ENCODE results near the gene NUBP2. TPM values are rescaled to one million over a fixed set of nuclear protein-coding genes. Genes with fewer than 3 reads are reported as not detected.

NUBP2 gene
- total and polyA plus RNA-seq, 4 donors, result 28.9 to 80.9 (median 54.1) TPM

- WGBS, result 98% methylated on average over 33 of the region's 33 CpGs
- no peaks in the 10 kb centered on the region for H3K27me3 ChIP-seq (ENCODE audit: control insufficient read depth in 4 of 4, insufficient read depth in 4 of 4, low read length in 3 of 4)
- H3K4me1 ChIP-seq (ENCODE audit: control insufficient read depth in 4 of 4, insufficient read depth in 4 of 4, low read length in 3 of 4), result no peaks in the 10 kb centered on the region
- peaks cover under 1 to 34% (median 6%) of the 10 kb centered on the region in 4 donors for H3K36me3 ChIP-seq (ENCODE audit: control insufficient read depth in 4 of 4, insufficient read depth in 3 of 4, low read depth in 1 of 4, low read length in 3 of 4)
- H3K27ac ChIP-seq (ENCODE audit: low read depth in 1 of 2, low read length in 2 of 2), result no peak overlapping the region
- no peaks in the 10 kb centered on the region for H3K9me3 ChIP-seq (ENCODE audit: control insufficient read depth in 4 of 4, low read length in 3 of 4)
- H3K4me3 ChIP-seq (ENCODE audit: low read depth in 1 of 3, low read length in 3 of 3), result no peak overlapping the region
- no peak for TF ChIP-seq TAF1 (conservative IDR thresholded peaks at IDR 0.05)
- TF ChIP-seq GABPA (IDR thresholded peaks at IDR 0.05 in 1 of 2, conservative IDR thresholded peaks at IDR 0.05 in 1 of 2), result no peak
- no peak for TF ChIP-seq YY1 (IDR thresholded peaks at IDR 0.05)
- no peak for TF ChIP-seq REST (IDR thresholded peaks at IDR 0.05)
- DNase-seq (ENCODE audit: low spot score), result no peak
- H3K9ac ChIP-seq (ENCODE audit: low read depth in 1 of 2, low read length in 2 of 2), result no peak overlapping the region
Observed at GRCh38 chr16:1740234-1740633, 42.5 kb upstream of the NUBP2 start.

- Histone ChIP-seq H3K9ac (ENCODE audit: low read depth in 1 of 2, low read length in 2 of 2) (no peak overlapping the region), H3K27me3 (ENCODE audit: control insufficient read depth in 4 of 4, insufficient read depth in 4 of 4, low read length in 3 of 4) (no peaks in the 10 kb centered on the region), H3K4me1 (ENCODE audit: control insufficient read depth in 4 of 4, insufficient read depth in 4 of 4, low read length in 3 of 4) (no peaks in the 10 kb centered on the region), H3K4me3 (ENCODE audit: low read depth in 1 of 3, low read length in 3 of 3) (no peak overlapping the region), H3K27ac (ENCODE audit: low read depth in 1 of 2, low read length in 2 of 2) (no peak overlapping the region), H3K36me3 (ENCODE audit: control insufficient read depth in 4 of 4, insufficient read depth in 3 of 4, low read depth in 1 of 4, low read length in 3 of 4) (peaks cover 4 to 39% (median 7%) of the 10 kb centered on the region in 4 donors), H3K9me3 (ENCODE audit: control insufficient read depth in 4 of 4, low read length in 3 of 4) (no peaks in the 10 kb centered on the region)
- DNase-seq (ENCODE audit: low spot score), result no peak
- 95% methylated on average over 30 of the region's 30 CpGs for WGBS
- TF ChIP-seq HNF4G (IDR thresholded peaks at IDR 0.05), result no peak
- no peak for TF ChIP-seq TAF1 (conservative IDR thresholded peaks at IDR 0.05)
- TF ChIP-seq EGR1 (IDR thresholded peaks at IDR 0.05; ENCODE audit: low read depth in 2 of 2), result no peak
Observed at GRCh38 chr16:1740781-1741490, 41.8 kb upstream of the NUBP2 start.

- Histone ChIP-seq H3K36me3 (ENCODE audit: control insufficient read depth in 4 of 4, insufficient read depth in 3 of 4, low read depth in 1 of 4, low read length in 3 of 4) (peaks cover 4 to 39% (median 7%) of the 10 kb centered on the region in 4 donors), H3K27me3 (ENCODE audit: control insufficient read depth in 4 of 4, insufficient read depth in 4 of 4, low read length in 3 of 4) (no peaks in the 10 kb centered on the region), H3K9me3 (ENCODE audit: control insufficient read depth in 4 of 4, low read length in 3 of 4) (no peaks in the 10 kb centered on the region), H3K27ac (ENCODE audit: low read depth in 1 of 2, low read length in 2 of 2) (no peak overlapping the region), H3K4me1 (ENCODE audit: control insufficient read depth in 4 of 4, insufficient read depth in 4 of 4, low read length in 3 of 4) (no peaks in the 10 kb centered on the region), H3K4me3 (ENCODE audit: low read depth in 1 of 3, low read length in 3 of 3) (no peak overlapping the region), H3K9ac (ENCODE audit: low read depth in 1 of 2, low read length in 2 of 2) (no peak overlapping the region)
- no peak for DNase-seq (ENCODE audit: low spot score)
- WGBS, result 97% methylated on average over 19 of the region's 19 CpGs
- TF ChIP-seq EGR1 (IDR thresholded peaks at IDR 0.05; ENCODE audit: low read depth in 2 of 2) (no peak), YY1 (IDR thresholded peaks at IDR 0.05) (no peak), JUND (IDR thresholded peaks at IDR 0.05) (no peak), FOXA2 (IDR thresholded peaks at IDR 0.05) (no peak), ATF3 (IDR thresholded peaks at IDR 0.05) (no peak), NR2F2 (IDR thresholded peaks at IDR 0.05) (no peak), RXRA (IDR thresholded peaks at IDR 0.05) (no peak), TAF1 (conservative IDR thresholded peaks at IDR 0.05) (no peak), REST (IDR thresholded peaks at IDR 0.05) (no peak), RAD21 (IDR thresholded peaks at IDR 0.05) (no peak), SP1 (IDR thresholded peaks at IDR 0.05) (no peak), HNF4A (conservative IDR thresholded peaks at IDR 0.05) (no peak), CTCF (IDR thresholded peaks at IDR 0.05; ENCODE audit: low read depth, low read length, missing input control) (no peak), HNF4G (IDR thresholded peaks at IDR 0.05) (no peak), FOXA1 (IDR thresholded peaks at IDR 0.05) (no peak)
Observed at GRCh38 chr16:1741553-1742165, 41.1 kb upstream of the NUBP2 start.

All from liver (tissue), 9 donors.